Measurements from ENCODE around the gene OSBPL9. TPM values are rescaled to one million over a fixed set of nuclear protein-coding genes. Genes with fewer than 3 reads are reported as not detected.

Gene OSBPL9
- total and polyA plus RNA-seq, 10 of the 15 experiments (the other 5 are each of a cell fraction or from before 2014, with no cell fraction given): 25.9 to 156 (median 108) TPM

DNA sequence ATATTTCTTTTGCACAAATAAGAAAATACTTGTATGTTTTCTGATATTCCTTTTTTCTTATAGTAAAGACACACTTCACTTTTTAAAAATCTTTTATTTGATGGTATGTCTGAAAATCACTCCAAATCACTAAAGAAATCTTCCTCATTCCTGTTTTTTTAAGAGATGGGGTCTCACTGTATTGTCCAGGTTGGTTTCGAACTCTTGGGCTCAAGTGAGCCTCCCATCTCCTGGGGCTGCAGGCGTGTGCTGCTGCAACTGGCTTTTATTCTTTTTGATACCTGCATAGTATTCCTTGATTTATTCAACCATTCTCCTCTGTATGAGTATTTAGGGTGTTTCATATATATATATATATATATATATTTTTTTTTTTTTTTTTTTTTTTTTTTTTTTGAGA is 88.1 kb downstream of the OSBPL9 start:
- H3K79me2 ChIP-seq (ENCODE audit: control insufficient read depth, insufficient read depth, low read length): no peaks in the 10 kb centered on the region

DNA sequence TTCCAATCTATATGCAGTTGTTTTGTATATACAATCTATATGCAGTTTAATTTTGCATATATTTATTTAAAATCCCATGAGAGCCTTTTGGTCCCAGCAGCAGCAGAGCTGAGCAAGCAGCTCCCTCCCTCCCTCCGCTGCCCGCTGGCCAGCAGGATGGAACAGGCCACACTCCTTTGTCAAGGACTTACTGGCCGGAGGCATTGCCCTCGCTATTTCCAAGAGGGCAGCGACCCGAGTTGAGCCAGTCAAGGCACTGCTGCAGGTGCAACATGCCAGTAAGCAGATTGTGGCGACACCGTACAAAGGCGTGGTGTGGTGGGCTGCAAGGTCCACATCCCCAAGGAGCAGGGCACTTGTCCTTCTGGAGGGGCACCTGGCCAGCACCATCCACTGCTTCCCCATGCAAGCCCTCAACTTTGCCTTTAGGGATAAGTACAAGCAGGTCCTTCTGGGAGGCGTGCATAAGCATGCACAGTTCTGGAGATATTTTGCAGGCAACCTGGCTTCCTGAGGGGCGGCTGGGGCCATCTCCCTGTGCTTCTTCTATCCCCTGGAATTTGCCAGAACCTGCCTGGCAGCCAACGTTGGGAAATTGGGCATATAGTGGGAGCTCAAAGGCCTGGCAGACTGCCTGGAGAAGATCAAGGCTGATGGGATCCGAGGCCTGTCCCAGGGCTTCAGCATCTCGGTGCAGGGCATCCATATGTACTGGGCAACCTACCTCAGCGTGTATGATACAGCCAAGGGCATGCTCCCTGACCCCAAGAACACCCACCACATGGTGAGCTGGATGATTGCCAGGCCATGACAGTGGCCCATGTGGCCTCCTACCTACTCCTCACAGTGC is 92.2 kb downstream of the OSBPL9 start:
- FAIRE-seq: no peak
- H2AFZ ChIP-seq (ENCODE audit: control insufficient read depth, low read depth, low read length): no peak overlapping the region
- H3K27ac ChIP-seq (ENCODE audit: control insufficient read depth, insufficient read depth): no peak overlapping the region
- POLR2A ChIA-PET: interaction anchor here (0.5 kb wide), 1 partner anchor 124 kb away, joined by 3 read pairs; no protein-coding TSS in a partner anchor
- H3K4me2 ChIP-seq (ENCODE audit: control insufficient read depth, insufficient read depth): no peak overlapping the region
- WGBS (ENCODE audit: insufficient coverage, insufficient replicate concordance, low lambda C conversion rate, missing lambda C conversion rate): 83% methylated on average over 15 of the region's 15 CpGs
- no peaks in the 10 kb centered on the region for H3K9me3 ChIP-seq (replicated peaks; ENCODE audit: control insufficient read depth, insufficient read depth, low read length)
- SMC1A ChIA-PET (ENCODE audit: uncharacterized antibody, unreplicated experiment): interaction anchor here (0.6 to 1.0 kb wide), 3 partner anchors 11 to 248 kb away, joined by 3 read pairs; no protein-coding TSS in a partner anchor
- in situ Hi-C loops (cut with MboI): no loop called here
- no peaks in the 10 kb centered on the region for H3K4me1 ChIP-seq (ENCODE audit: control insufficient read depth, insufficient read depth, low read length)
- CTCF ChIA-PET: interaction anchor here (1.1 kb wide), 1 partner anchor 87 kb away, joined by 3 read pairs; no protein-coding TSS in a partner anchor
- no peak overlapping the region for H3K9ac ChIP-seq (ENCODE audit: control insufficient read depth, insufficient read depth, low read length)
- DNase-seq (ENCODE audit: low read depth, low spot score): no peak
- H4K20me1 ChIP-seq (ENCODE audit: control insufficient read depth, insufficient read depth): no peaks in the 10 kb centered on the region
- intact Hi-C loops (cut with micrococcal nuclease; ENCODE audit: unreplicated experiment): no loop called here
- no peak for ATAC-seq
- no TSS peak for BruUV-seq (replicated peaks)
- no peaks in the 10 kb centered on the region for H3K27me3 ChIP-seq (replicated peaks in 1 of 2; ENCODE audit: control insufficient read depth in 2 of 2, insufficient read depth in 2 of 2, low read length in 1 of 2)
- H3K36me3 ChIP-seq (ENCODE audit: control insufficient read depth in 2 of 2, insufficient read depth in 2 of 2, low read length in 1 of 2): no peaks in the 10 kb centered on the region
- H3K4me3 ChIP-seq: no peak overlapping the region
- no peaks in the 10 kb centered on the region for H3K79me2 ChIP-seq (ENCODE audit: control insufficient read depth, insufficient read depth, low read length)
- RAD21 ChIA-PET (ENCODE audit: unreplicated experiment): no interaction called here
- TF ChIP-seq ZNF384 (IDR thresholded peaks at IDR 0.05; ENCODE audit: borderline replicate concordance, low read depth, low read length) (no peak), GABPA (IDR thresholded peaks at IDR 0.05; ENCODE audit: low read depth) (no peak), WRNIP1 (IDR thresholded peaks at IDR 0.05; ENCODE audit: borderline replicate concordance, low read depth, low read length) (no peak), SUZ12 (IDR thresholded peaks at IDR 0.05; ENCODE audit: unreplicated experiment) (no peak), TCF3 (IDR thresholded peaks at IDR 0.05; ENCODE audit: borderline replicate concordance, insufficient read depth, low read depth, low read length) (no peak), ESRRA (IDR thresholded peaks at IDR 0.05; ENCODE audit: low read length) (no peak)
- TF ChIP-seq, protein P1, sequence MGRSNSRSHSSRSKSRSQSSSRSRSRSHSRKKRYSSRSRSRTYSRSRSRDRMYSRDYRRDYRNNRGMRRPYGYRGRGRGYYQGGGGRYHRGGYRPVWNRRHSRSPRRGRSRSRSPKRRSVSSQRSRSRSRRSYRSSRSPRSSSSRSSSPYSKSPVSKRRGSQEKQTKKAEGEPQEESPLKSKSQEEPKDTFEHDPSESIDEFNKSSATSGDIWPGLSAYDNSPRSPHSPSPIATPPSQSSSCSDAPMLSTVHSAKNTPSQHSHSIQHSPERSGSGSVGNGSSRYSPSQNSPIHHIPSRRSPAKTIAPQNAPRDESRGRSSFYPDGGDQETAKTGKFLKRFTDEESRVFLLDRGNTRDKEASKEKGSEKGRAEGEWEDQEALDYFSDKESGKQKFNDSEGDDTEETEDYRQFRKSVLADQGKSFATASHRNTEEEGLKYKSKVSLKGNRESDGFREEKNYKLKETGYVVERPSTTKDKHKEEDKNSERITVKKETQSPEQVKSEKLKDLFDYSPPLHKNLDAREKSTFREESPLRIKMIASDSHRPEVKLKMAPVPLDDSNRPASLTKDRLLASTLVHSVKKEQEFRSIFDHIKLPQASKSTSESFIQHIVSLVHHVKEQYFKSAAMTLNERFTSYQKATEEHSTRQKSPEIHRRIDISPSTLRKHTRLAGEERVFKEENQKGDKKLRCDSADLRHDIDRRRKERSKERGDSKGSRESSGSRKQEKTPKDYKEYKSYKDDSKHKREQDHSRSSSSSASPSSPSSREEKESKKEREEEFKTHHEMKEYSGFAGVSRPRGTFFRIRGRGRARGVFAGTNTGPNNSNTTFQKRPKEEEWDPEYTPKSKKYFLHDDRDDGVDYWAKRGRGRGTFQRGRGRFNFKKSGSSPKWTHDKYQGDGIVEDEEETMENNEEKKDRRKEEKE (IDR thresholded peaks at IDR 0.05): no peak
- TF ChIP-seq, protein P2, sequence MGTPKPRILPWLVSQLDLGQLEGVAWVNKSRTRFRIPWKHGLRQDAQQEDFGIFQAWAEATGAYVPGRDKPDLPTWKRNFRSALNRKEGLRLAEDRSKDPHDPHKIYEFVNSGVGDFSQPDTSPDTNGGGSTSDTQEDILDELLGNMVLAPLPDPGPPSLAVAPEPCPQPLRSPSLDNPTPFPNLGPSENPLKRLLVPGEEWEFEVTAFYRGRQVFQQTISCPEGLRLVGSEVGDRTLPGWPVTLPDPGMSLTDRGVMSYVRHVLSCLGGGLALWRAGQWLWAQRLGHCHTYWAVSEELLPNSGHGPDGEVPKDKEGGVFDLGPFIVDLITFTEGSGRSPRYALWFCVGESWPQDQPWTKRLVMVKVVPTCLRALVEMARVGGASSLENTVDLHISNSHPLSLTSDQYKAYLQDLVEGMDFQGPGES (IDR thresholded peaks at IDR 0.05): no peak

More for the DNA sequence above, 88.1 kb downstream of the OSBPL9 start:
- no peak overlapping the region for H3K4me2 ChIP-seq (ENCODE audit: control insufficient read depth, insufficient read depth)
- TF ChIP-seq MEF2A (IDR thresholded peaks at IDR 0.05; ENCODE audit: insufficient read depth, low read depth, low read length) (no peak), BCL11A (IDR thresholded peaks at IDR 0.05; ENCODE audit: low read depth, low read length) (no peak), DPF2 (IDR thresholded peaks at IDR 0.05) (no peak), BRCA1 (IDR thresholded peaks at IDR 0.05; ENCODE audit: low read depth, low read length) (no peak), SUZ12 (IDR thresholded peaks at IDR 0.05; ENCODE audit: unreplicated experiment) (no peak), NR2C1 (IDR thresholded peaks at IDR 0.05) (no peak), POU2F2 (IDR thresholded peaks at IDR 0.05; ENCODE audit: borderline replicate concordance, low read depth, low read length) (no peak), RAD51 (IDR thresholded peaks at IDR 0.05) (no peak), RUNX3 (IDR thresholded peaks at IDR 0.05; ENCODE audit: low read length) (no peak), BHLHE40 (IDR thresholded peaks at IDR 0.05; ENCODE audit: borderline replicate concordance in 1 of 2, low read depth in 2 of 2, low read length in 1 of 2) (no peak), SREBF2 (IDR thresholded peaks at IDR 0.05; ENCODE audit: low read length) (no peak), TAF1 (IDR thresholded peaks at IDR 0.05; ENCODE audit: borderline replicate concordance, low read depth, low read length) (no peak), IKZF1 (conservative IDR thresholded peaks at IDR 0.05) (no peak)
- POLR2A ChIA-PET: no interaction called here
- no peak overlapping the region for H2AFZ ChIP-seq (ENCODE audit: control insufficient read depth, low read depth, low read length)
- SMC1A ChIA-PET (ENCODE audit: uncharacterized antibody, unreplicated experiment): interaction anchor here (1.2 kb wide), 1 partner anchor 102 kb away, joined by 3 read pairs; no protein-coding TSS in a partner anchor
- no peaks in the 10 kb centered on the region for H3K9me3 ChIP-seq (replicated peaks; ENCODE audit: control insufficient read depth, insufficient read depth, low read length)
- no peaks in the 10 kb centered on the region for H3K4me1 ChIP-seq (ENCODE audit: control insufficient read depth, insufficient read depth, low read length)
- no peaks in the 10 kb centered on the region for H3K36me3 ChIP-seq (ENCODE audit: control insufficient read depth in 2 of 2, insufficient read depth in 2 of 2, low read length in 1 of 2)
- intact Hi-C loops (cut with micrococcal nuclease; ENCODE audit: unreplicated experiment) (no loop called here), in situ Hi-C loops (cut with MboI) (no loop called here)
- no peak overlapping the region for H3K4me3 ChIP-seq
- no peak for FAIRE-seq
- DNase-seq (ENCODE audit: low read depth, low spot score): no peak
- CTCF ChIA-PET: no interaction called here
- H3K27me3 ChIP-seq (replicated peaks in 1 of 2; ENCODE audit: control insufficient read depth in 2 of 2, insufficient read depth in 2 of 2, low read length in 1 of 2): no peaks in the 10 kb centered on the region
- no peak overlapping the region for H3K27ac ChIP-seq (ENCODE audit: control insufficient read depth, insufficient read depth)
- 100% methylated on average over 2 of the region's 2 CpGs for WGBS (ENCODE audit: insufficient coverage, insufficient replicate concordance, low lambda C conversion rate, missing lambda C conversion rate)
- ATAC-seq: no peak
- no peaks in the 10 kb centered on the region for H4K20me1 ChIP-seq (ENCODE audit: control insufficient read depth, insufficient read depth)
- no TSS peak for BruUV-seq (replicated peaks)
- no peak overlapping the region for H3K9ac ChIP-seq (ENCODE audit: control insufficient read depth, insufficient read depth, low read length)
- RAD21 ChIA-PET (ENCODE audit: unreplicated experiment): no interaction called here
